GM18868 (cell line): ENCODE data around the gene PLA2R1.
A peak's percentile ranks its signal among the peaks of the same experiment; 100 is the strongest.

Experiments used
- ATAC-seq: cut with Tn5 transposase; IDR thresholded peaks from one replicate; pipeline ENCODE4 v1.9.1; 2021; ENCODE audit warnings: mild to moderate bottlenecking, moderate library complexity; ENCODE audit not compliant: unreplicated experiment

Gene PLA2R1

GRCh38 chr2:159938395-159938794 lies 124.0 kb downstream of the PLA2R1 start:
- ATAC-seq = no peak

- no peak for ATAC-seq
Measured at GRCh38 chr2:159936471-159936870, 125.9 kb downstream of the PLA2R1 start.

DNA sequence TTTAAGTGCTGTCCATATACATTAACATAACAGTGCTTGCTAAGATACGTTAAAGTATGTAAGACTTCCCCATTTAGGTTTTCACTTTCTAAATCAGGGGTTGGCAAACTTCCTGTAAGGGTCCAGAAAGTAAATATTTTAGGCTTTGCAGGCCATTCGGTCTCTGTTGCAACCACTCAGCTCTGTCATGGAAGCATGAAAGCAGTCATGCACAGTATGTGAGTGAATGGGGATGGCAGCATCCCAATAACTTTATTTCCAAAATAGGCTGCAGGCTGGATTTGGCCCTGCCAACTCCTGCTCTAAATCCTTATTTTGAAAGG lies 128.7 kb downstream of the PLA2R1 start:
- ATAC-seq = peak; percentile 89

DNA sequence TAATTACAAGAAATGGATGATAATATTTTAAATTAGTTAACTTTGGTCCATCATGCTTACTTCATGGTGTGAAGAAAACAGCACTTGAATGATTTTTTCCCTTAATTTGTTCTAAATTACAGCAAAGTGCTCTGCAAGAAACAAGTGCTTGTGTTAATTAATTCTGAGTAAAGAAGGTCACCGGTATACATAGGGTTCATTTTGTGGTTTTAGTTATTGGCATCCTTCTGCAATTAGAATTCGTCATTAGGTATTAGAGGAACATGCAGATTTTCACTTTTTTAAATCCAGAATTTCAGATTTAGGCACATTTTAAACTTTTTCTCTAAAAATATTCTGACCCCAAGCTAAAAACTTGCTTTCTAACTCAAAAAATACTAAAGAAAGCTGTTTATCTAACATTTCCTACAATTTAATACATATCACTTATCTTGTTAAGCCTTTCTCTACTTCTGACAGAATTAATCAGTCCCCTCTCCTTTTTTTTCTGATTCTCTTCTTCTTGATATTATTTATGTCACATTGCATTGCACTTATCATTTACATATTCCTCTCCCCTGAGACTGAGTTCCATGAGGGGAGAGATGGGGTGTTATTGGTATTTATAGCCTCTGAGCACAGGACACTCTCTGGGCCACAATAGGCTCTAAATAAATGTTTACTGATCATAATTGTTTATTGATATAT lies 129.2 kb downstream of the PLA2R1 start:
- no peak for ATAC-seq

GRCh38 chr2:159926695-159927094 lies 135.7 kb downstream of the PLA2R1 start:
- ATAC-seq = no peak

DNA sequence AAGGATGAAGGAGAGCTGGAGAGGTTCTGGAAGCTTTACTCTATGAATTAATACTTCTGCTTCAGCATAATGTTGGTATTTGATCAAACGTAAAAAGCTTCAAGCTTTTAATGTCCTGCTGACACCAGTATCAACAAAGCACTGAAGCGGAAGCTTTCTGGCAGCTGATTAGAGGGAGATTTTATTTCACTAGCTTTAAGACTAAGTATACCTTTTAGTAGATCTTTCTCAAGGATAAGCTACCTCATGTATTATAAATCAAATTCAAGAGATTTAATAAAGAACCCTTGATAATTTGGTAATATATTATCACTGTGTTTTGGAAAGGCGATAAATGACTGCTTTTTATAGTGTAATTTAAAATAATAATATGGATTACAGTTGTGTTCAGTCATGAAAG lies 136.4 kb downstream of the PLA2R1 start:
- no peak for ATAC-seq

DNA sequence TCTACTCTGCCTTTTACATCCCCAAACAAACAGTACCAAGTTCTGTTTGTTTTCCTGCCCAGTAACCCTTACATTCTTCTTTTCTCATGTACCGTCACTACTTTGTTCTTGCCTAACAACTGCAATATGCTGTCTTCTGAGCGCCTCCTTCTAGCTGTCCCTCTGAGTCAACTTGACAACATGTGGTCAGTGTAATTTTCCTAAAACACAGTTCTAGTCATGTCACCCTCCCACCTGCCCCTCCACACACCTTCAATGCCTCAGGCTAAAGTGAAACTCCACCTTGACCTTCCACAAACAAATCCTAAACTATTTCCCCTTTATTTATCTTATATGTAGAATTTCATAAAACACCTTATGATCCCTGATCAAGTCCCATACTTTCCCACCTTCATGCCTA lies 139.9 kb downstream of the PLA2R1 start:
- ATAC-seq = peak; percentile 68

DNA sequence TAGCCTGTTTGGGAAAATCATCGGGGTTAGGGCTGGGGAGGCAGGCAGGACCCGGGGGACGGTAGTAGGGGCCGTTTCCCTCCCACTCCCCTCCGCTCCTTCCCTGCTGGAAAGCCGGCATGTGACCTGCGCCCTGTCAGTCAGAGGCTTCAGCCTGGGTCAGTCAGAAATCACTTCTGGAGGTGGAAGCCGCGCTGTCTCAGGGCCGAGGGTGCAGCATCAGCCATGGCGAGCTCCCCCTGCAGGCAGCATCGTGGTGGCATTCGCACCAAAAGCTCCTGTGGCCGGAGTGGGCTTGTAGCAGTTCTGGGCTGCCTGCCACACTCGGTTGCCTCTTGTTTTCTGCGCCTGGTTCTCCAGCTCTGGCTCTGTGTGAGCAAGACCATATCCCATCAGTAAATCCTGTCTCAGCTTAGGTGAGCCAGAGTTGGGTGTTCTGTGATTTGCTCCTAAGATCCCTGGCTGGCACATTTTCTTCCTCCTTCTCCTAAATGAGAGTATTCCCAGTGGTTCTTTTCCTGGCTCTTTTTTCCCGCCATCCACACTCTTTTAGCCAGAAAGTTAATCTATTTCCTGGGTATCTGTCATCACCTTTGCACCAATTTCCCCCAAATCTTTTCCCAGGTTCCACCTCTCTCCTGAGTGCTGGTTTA lies 140.5 kb downstream of the PLA2R1 start:
- ATAC-seq = peak; percentile 91

GRCh38 chr2:159916511-159916910 lies 145.9 kb downstream of the PLA2R1 start:
- no peak for ATAC-seq

GRCh38 chr2:159913900-159914299 lies 148.5 kb downstream of the PLA2R1 start:
- no peak for ATAC-seq

DNA sequence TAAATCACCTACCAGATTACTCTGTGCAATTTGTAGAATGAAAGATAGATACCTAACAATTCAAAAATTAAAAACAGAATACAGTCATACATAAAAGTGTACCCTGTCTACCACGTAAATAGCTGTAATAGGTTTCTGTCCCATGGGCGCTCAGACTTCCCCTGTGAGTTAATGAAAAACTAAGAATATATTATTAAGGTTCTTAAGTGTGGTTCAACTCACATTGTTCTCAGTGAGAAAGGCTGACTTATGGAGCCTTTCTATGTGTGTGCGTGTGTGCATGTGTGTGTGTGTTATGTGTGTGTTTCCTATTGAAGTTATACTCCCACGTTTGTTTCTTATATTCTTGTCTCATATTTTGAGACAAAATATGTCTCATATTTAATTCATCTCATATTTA lies 149.8 kb downstream of the PLA2R1 start:
- ATAC-seq = no peak

DNA sequence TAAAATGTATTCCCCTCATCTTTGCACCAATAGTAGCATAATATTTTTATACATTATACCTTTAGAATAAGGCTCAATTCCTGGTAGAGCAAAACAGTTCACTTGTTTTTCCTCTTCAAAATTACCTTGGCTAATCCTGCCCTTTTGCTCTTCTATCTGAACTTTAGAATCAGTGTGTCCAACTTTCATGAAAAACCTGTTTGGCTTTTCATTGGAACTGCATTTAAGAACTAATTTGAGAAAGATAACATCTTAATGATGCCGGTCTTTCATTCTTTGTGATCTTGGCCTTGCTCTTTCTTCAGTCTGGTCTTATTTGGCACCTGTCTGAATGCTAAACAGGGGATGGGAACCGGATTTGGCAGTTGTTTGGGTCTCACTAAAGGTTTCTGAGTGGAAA lies 151.5 kb downstream of the PLA2R1 start:
- no peak for ATAC-seq

GRCh38 chr2:159908623-159909022 lies 153.8 kb downstream of the PLA2R1 start:
- no peak for ATAC-seq

GRCh38 chr2:159907909-159908308 lies 154.5 kb downstream of the PLA2R1 start:
- no peak for ATAC-seq

GRCh38 chr2:159905926-159906714 lies 156.3 kb downstream of the PLA2R1 start:
- ATAC-seq = no peak

DNA sequence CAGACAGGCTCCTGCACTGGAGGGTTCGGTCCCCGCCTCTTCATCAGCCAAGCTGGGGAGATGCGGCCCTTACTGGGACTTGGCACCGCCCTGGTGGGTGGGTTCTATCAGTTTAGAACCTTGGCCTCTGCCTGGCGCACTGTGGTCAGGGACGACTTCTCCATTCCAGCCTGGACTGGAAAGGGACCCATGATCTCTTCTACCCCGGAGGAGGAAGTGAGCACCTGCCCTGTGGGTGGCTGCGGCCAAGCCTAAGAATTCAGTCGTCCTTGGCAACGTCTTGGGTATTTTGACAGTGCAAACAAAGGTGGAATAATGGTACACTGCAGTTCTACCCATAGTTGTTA lies 157.5 kb downstream of the PLA2R1 start:
- peak; percentile 60 for ATAC-seq

GRCh38 chr2:159904127-159904958 lies 158.1 kb downstream of the PLA2R1 start, which contains the start of gene LY75:
LY75 (minus strand) TSS chr2:159904756.
- ATAC-seq = peak; percentile 81

GRCh38 chr2:159903443-159904126 lies 158.8 kb downstream of the PLA2R1 start:
- peak; percentile 26 for ATAC-seq

- ATAC-seq = no peak
Measured at GRCh38 chr2:159902722-159903121, 159.7 kb downstream of the PLA2R1 start.

GRCh38 chr2:159900343-159900742 lies 162.1 kb downstream of the PLA2R1 start:
- no peak for ATAC-seq

DNA sequence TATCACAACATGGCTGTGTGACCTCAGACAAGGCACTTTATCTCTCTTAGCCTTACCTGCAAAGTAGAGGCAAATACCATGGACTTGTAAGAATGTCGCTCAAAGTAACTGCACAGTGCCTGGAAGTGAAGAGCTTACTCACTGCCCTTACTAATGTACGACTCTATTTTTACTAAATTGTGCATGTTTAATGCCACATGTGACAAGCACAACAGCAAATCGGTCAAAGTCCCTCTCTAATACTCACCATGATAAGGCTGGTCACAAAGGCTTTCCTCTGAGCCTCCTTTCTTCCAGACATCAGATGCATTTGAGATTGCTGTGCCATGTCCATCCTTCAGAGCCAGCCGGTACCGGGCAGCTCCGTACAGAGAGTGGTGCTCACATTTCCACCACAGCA lies 164.0 kb downstream of the PLA2R1 start:
- ATAC-seq = no peak
